ENCODE data around the gene IZUMO2. TPM values are rescaled to one million over a fixed set of nuclear protein-coding genes. Genes with fewer than 3 reads are reported as not detected.
A peak's percentile ranks its signal among the peaks of the same experiment; 100 is the strongest.

IZUMO2 gene
- total and polyA plus RNA-seq, 7 donors: not detected

GRCh38 chr19:50205681-50206138, 42.6 kb upstream of the IZUMO2 start:
- Histone ChIP-seq H3K9me3 (no peaks in the 10 kb centered on the region), H3K27ac (peak overlapping the region; percentile 95), H3K36me3 (ENCODE audit: insufficient read depth in 1 of 2, low read depth in 1 of 2) (peaks cover 0 to 6% of the 10 kb centered on the region in 2 donors), H3K4me1 (peaks cover 11% of the 10 kb centered on the region), H3K4me3 (peak overlapping the region; percentile 84), H3K27me3 (ENCODE audit: insufficient read depth in 3 of 3, low read length in 2 of 3) (no peaks in the 10 kb centered on the region)
- intact Hi-C loops (cut with DNase I): loop anchor here in 1 of 2 donors (10.0 kb wide), 1 partner anchor 61 kb away; no protein-coding TSS in a partner anchor
- no peak for TF ChIP-seq CTCF (IDR thresholded peaks at IDR 0.05)
- DNase-seq (no peak), ATAC-seq (no peak)
- 45 to 61% (median 47%) methylated on average over 12 of the region's 12 CpGs for WGBS, 3 donors

DNA sequence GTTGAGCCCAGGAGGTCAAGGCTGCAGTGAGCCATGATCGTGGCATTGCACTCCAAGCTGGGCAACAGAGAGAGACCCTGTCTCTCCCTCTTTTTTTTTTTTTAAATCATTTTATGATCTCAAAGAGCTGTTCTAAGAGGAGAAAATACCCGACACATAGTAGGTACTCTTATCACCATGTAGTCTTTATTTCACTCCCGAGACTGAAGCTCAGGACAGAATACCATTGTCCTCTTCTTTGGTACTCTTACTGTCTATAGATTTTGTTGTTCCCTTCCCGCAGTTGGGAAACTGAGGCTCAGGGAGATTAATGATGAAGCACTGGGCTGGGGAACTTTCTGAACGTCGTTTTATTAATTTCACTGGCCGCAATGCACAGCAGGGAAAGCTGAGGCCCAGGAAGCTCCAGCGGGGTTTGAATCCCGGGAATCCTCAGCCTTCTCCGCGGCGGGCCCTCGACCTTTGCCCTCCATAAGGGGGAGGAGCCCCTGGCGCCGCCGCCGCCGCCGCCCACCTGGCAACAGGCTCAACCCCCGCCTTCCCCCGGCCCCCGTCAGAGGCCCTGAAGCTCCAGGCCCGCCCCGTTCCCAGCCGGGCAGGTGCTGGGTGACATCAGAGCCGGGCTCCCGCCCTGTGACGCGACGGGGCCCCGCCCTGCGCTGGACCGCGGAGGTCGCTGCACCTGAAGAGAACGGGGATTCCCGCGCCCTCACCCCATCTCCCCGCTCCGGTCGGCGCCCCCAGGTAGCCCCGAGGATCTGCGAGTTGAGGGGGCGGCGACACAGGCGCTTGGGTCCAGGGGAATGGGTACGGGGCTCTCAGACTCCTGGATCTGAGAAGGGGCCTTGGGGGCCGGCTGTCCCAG, 42.0 kb upstream of the IZUMO2 start:
- intact Hi-C loops (cut with DNase I): loop anchor here in 1 of 2 donors (10.0 kb wide), 1 partner anchor 60 kb away; no protein-coding TSS in a partner anchor
- H3K36me3 ChIP-seq (ENCODE audit: insufficient read depth in 1 of 2, low read depth in 1 of 2): no peaks in the 10 kb centered on the region
- H3K4me1 ChIP-seq: peaks cover 11% of the 10 kb centered on the region
- ATAC-seq (peak; percentile 56 to 79 (median 65)), DNase-seq (peak; percentile 65 to 82)
- peak overlapping the region; percentile 84 for H3K4me3 ChIP-seq
- H3K27me3 ChIP-seq (ENCODE audit: insufficient read depth in 3 of 3, low read length in 2 of 3): no peaks in the 10 kb centered on the region
- peak overlapping the region; percentile 95 for H3K27ac ChIP-seq
- H3K9me3 ChIP-seq: no peaks in the 10 kb centered on the region
- TF ChIP-seq CTCF (IDR thresholded peaks at IDR 0.05): no peak
- 9 to 16% (median 15%) methylated on average over 43 to 49 of the region's 49 CpGs for WGBS, 3 donors

DNA sequence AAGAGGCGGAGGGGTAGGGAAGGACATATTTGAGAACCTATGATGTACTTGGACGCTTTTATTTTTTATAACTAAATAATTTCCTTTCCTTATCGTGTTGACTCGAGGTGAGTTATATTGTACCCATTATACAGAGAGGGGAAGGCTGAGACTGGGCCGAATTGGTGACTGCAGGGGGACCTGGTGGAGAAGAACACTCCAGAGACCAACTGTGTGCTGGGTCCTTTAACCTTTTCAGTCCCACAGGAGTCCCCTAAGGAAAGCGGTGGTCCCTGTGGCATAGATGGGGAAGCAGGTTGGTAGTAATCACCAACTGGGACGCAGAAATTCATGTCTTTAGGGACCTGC, 41.0 kb upstream of the IZUMO2 start:
- H3K4me3 ChIP-seq: peak overlapping the region; percentile 84
- no peak for ATAC-seq
- no peaks in the 10 kb centered on the region for H3K36me3 ChIP-seq (ENCODE audit: insufficient read depth in 1 of 2, low read depth in 1 of 2)
- H3K4me1 ChIP-seq: peaks cover 21% of the 10 kb centered on the region
- no peak for TF ChIP-seq CTCF (IDR thresholded peaks at IDR 0.05)
- 38 to 45% (median 40%) methylated on average over 7 of the region's 7 CpGs for WGBS, 3 donors
- H3K9me3 ChIP-seq: no peaks in the 10 kb centered on the region
- no peaks in the 10 kb centered on the region for H3K27me3 ChIP-seq (ENCODE audit: insufficient read depth in 3 of 3, low read length in 2 of 3)
- H3K27ac ChIP-seq: peak overlapping the region; percentile 95
- DNase-seq: no peak
- intact Hi-C loops (cut with DNase I): loop anchor here in 1 of 2 donors (10.0 kb wide), 1 partner anchor 59 kb away; no protein-coding TSS in a partner anchor

GRCh38 chr19:50203281-50204080, 40.4 kb upstream of the IZUMO2 start, which contains the start of gene MYH14:
TSS of gene MYH14 (plus strand) at chr19:50203622. CDS start at chr19:50210366, 6,744 bp downstream.
- 1 to 2% (median 1%) methylated on average over 47 to 78 of the region's 78 CpGs for WGBS, 3 donors
- ATAC-seq (peak; percentile 91 to 95 (median 93)), DNase-seq (peak; percentile 91 to 97)
- Histone ChIP-seq H3K36me3 (ENCODE audit: insufficient read depth in 1 of 2, low read depth in 1 of 2) (no peaks in the 10 kb centered on the region), H3K4me3 (peak within 1 kb of the TSS; percentile 84), H3K9me3 (no peaks in the 10 kb centered on the region), H3K4me1 (peaks cover 23% of the 10 kb centered on the region), H3K27me3 (ENCODE audit: insufficient read depth in 3 of 3, low read length in 2 of 3) (no peaks in the 10 kb centered on the region), H3K27ac (peak within 1 kb of the TSS; percentile 95)
- intact Hi-C loops (cut with DNase I): loop anchor here in 1 of 2 donors (10.0 kb wide), 1 partner anchor 59 kb away; no protein-coding TSS in a partner anchor
- no peak for TF ChIP-seq CTCF (IDR thresholded peaks at IDR 0.05)

Data from psoas muscle (tissue), 8 donors.